EH (cell line): ENCODE measurements around the gene CD34.
"Not testable (repeated sequence)": the region's sequence is repeated elsewhere in the genome, so short reads cannot be mapped to it uniquely, and the experiment has no call there.

Experiments
- DNase-seq: peaks from one replicate; pipeline ENCODE4 v3.0.0-alpha.2; 2015; ENCODE audit warnings: low read depth

Gene CD34

DNA sequence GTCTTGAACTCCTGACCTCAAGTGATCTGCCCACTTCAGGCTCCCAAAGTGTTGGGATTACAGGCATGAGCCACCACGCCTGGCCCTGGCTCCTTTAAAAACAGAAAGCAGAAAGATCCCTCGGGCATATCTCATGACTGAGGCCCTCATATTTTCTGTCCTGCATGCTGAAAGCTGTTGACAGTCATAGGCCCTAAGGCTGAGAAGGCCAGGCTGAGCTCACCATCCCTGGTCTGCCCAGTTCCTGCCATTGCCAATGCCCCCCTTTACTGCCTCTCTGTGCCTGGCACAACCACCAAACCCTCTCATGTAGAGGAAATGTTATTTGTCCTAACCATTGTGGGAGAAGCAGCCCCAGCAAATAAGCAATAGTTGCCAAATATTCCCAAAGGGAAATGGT, 12.7 kb downstream of the CD34 start:
- DNase-seq = no peak

GRCh38 chr1:207897188-207897587, 13.7 kb downstream of the CD34 start:
- DNase-seq = peak; percentile 27

- DNase-seq = no peak
These were observed 14.4 kb downstream of the CD34 start for GRCh38 chr1:207896547-207896946.

GRCh38 chr1:207894704-207895103, 16.2 kb downstream of the CD34 start:
- no peak for DNase-seq

DNA sequence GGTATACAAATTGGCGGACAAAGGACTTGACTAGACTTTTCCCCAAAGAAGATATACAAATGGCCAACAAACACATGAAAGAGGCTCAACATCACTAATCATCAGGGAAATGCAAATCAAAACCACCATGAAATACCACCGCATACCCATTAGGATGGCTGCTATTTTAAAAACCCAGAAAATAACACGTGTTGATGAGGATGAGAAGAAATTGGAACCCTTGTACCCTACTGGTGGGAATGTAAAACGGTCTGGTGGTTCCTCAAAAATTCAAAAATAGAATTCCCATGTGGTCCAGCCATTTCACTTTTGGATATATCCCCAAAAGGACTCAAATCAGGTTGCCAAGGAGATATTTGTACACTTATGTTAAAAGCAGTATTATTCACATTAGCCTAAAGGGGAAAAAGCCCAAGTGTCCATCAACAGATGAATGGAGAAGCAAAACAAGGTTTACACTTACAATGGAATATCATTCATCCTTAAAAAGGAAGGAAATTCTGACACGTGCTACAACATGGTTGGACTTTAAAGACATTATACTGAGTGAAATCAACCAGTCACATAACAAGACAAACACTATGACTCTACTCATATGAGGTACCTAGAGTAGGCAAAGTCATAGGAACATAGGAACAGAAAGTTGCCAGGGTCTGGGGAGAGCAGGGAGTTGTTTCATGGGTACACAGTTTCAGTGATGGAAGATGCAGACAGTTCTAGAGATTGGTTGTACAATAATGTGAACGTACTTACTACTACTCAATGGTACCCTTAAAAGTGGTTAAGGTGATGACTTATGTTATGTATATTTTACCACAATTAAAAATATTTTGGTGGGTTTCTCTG, 17.0 kb downstream of the CD34 start:
- no peak for DNase-seq

- no peak for DNase-seq
These were observed 18.2 kb downstream of the CD34 start for GRCh38 chr1:207892764-207893163.

DNA sequence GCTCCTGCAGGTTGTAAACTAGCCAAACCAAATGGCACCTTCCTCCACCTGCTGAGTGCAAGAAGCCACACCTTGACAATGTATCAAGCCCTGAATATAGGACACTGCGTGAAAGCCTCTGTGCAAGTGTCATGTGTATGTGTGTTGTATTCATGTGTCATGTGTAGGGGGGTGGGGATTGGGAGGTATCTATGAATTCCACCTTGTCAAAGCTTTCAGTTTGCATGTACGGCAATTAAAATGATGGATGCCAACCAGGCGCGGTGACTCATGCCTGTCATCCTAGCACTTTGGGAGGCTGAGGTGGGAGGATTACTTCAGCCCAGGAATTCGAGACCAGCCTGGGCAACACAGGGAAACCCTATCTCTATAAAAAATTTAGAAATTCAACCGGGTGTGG, 19.8 kb downstream of the CD34 start:
- DNase-seq = no peak

DNA sequence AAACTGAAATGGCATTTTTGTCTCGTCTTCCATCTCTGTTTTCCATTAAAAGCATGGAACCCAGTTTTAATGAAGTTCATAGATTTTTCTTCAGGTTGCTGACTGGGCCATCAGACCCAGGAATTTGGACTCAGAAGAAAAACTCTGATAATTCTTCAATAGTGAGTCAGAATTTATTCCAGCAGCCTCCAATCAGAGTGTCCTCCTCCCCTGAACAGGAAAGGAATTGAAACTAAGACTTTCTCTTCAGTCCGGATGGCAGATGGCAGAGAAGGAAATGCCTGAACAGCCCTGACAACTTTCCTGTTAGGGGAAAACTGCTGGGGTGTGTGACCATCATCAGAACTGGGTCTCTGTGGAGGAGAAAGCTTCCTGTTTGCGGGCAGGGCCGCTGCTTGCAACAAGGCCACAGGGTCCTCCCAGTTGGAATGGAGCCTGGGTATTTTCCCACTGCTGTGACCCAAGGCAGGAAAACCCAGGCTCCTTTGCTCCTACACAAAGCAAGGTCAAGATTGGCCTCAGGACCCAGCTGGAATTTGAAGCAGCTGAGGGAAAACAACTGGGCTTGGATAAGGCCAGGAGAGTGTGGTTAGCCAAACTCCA, 20.7 kb downstream of the CD34 start:
- peak; percentile 96 for DNase-seq

DNA sequence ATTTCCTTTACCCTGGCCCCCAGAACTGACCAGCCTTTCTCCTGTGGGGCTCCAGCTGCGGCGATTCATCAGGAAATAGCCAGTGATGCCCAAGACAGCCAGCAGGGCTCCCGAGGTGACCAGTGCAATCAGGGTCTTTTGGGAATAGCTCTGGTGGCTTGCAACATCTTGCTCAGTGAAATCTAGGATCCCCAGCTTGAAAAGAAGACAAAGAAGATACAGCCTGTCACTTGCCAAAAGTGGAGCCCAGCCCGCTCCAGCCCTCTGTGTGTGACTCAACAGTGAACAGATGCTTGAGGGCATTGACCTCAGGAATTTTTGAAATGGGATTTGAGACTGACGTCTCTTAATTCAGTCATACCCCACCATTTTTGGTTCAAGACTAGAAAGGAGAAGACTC, 22.3 kb downstream of the CD34 start:
- DNase-seq = peak; percentile 89

- no peak for DNase-seq
These were observed 23.3 kb downstream of the CD34 start for GRCh38 chr1:207887542-207888201.

DNA sequence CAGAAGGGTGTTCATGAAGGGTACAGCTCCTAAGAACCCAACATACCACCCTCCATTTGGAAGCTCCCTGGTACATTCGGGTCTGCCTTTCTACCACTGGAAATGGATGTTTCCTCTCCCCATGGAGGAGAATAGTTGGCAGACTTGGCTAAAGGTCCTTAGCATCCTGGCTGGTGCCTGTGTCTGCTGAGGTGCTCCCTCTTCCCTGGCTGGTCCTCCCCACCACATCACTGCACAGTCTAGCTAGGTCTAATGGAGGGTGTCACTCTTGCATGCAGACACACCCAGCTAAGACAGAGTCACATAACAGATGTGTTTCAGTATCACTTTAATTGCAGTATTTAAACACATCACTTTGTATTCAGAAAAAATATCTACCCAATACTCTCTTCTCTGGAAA, 24.7 kb downstream of the CD34 start:
- no peak for DNase-seq

DNA sequence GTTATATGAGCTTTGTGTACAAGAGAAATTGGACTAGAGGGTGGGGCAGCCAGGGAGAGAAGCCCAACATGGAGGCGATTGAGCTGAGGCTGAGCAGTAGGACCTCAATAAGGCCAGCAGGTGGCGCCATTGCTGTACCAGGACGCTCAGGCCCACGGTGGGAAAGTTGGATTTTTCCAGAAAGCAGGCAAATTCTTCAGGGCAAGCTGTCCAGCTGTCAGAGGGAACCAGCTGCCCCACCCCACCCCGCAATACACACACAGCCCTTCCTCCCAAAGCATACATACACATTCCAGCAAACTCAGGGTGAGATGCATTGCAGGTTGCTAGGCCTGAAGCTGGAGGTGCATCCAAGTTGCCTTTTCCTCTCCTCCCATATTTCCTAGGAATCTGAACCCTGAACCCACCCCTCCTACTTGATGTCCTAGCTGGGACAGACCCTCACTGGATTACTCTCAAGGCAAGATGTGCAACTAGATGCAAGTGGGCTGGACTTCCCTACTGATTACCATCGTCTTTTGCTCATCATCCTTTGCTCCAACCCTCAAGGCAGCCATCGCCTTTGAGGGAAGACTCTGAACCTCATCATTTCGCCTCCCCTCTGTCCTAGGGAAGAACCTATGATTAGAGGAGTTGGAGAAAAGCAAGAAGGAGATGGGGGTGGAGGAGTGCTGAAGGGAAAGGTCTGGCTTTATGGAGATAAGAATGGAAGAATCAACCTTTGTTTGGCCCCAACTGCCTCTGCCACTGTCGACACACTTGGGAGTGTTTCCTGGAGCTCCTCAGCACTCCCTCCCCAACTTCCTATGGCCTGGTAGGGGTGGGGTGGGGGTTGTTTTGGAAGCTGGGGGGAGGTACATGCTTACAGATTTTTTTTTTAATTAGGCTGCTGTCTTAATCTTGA, 25.5 kb downstream of the CD34 start:
- DNase-seq = peak; percentile 90

DNA sequence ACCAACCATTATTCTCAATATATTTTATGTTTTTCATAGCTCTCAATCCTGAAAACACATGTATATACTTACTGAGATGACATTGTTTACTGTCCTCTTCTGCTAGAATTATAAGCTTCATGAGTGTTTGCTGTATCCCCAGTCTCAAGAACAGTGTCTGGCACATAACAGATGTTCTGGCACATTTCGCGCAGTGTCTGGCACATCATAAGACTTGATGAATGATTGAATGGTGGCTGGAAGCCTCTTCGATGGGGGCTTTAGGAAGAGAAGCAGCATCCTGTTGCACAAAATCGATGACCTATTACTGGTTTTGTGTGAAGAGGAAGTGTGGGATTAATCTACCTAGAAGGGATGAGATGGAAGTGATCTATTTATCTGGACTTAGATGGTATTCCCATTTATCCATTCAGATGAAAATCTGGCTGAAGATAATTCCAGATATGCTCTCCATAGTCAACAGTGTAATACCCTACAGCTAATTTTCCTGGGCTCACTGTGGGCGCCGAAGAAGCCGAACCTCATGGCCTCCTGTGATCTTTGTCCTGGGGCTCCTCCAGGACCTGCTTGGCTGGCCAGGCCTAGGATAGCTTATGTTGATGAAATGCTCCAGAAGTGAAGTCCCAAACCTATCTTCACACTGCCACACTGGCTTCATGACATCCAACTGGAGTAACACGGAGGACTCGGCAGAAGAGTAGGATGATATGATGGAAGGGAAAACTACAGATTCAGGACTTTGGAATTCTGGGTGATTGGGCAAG, 26.5 kb downstream of the CD34 start:
- DNase-seq = no peak

DNA sequence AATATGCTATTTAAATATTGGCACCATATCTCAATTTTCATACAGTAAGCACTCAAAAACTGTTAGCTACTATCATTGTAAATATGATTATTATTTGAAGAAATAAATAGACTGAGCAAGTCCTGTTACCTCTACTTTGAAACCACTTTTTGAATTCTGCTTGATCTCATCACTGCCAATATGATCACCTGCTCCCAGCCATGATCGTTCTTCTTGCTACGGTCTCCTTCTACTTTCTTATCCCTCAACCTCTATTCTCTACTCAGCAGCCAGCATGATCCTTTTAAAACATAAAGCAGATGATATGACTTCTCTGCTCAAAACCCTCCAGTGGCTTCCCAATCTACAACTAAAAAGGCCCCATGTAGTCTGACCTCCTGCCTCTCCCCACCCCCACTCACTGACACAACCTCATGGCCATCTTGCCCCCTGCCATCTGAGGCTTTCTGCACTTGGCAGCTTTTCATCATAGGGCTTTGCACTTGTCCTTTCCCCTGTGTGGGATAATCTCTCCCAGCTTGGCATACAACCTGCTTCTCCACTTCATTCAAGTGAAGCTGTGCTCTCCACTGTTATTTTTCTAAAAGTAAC, 27.2 kb downstream of the CD34 start:
- no peak for DNase-seq

DNA sequence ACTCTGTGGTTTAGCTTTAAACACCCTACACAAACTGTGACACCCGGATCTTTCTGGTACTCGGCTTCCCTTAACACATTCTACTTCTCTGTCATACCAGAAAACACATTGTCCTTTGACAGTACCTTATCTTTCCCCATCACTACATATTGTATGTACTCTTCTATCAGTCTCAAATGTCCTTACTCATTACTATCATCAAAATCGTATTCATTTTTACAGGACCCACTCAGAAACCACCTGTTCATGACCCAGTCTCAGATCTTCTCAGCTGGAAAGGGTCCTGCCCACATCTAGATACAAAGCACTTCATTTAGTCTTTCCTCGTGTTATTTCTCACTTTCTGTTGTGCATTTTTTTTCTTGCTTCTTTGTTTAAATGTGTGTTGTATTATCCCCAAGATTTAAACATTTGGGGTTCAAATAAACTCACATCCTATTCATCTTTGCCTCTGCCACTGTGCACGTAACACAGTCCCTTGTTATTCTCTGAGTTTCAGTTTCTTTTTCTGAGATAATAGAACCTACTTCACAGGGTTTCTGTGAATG, 27.7 kb downstream of the CD34 start:
- DNase-seq = no peak

DNA sequence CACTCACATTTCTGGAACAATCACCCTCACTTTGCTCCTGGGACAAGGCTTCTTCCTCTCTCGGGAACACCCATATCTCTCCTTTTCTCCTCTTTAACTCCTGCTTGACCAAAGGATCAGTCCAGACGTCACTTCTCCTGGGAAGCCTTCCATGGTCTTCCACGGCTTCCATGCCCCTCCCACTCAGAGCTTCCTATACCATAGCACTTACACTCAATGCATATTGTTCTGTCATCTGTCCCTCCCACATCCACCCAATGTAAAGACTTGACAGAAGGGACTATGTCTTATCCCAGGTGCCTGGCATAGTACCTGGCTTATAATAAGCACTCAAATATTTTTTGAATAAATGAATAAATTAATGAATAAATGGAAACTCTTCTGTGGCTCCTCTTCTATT, 28.2 kb downstream of the CD34 start:
- DNase-seq = no peak

GRCh38 chr1:207878939-207879338, 32.0 kb downstream of the CD34 start:
- DNase-seq = no peak

GRCh38 chr1:207877914-207878313, 33.0 kb downstream of the CD34 start:
- DNase-seq = not testable (repeated sequence)

- peak; percentile 15 for DNase-seq
These were observed 34.8 kb downstream of the CD34 start for GRCh38 chr1:207876131-207876530.

DNA sequence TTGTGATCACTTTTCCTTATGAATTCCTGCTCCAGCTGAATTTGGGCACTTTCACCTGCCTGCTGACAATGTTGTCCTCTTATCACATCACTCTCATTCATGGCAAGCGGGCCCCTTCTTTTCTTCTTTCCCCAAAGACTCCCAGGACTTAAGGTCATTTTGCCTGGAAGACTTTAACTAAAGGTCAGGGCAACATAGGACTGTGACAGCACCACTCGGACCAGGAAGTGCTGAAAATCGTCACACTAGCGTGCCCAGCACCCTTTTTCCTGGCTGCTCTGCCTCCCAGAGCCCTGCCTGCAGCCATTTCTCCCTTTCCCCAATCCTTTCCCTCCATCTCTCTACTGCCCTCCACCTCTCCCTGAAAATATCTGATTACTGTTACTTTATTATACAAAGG, 35.4 kb downstream of the CD34 start:
- DNase-seq = no peak
